Ovary (tissue), 3 donors: ENCODE measurements around the gene TMCC2.

Experiments used
- CTCF ChIP-seq, 3 donors: fragments of 450-650 bp in 2 of 3; fragments of 200-600 bp in 1 of 3; IDR thresholded peaks; one replicate each; pipeline versions ENCODE4 v1.5.1 to v1.8.0; 2016 to 2022; ENCODE audit warnings: antibody characterized with exemption in 3 of 3, mild to moderate bottlenecking in 1 of 3
- POLR2A ChIP-seq: fragments of 450-650 bp; IDR thresholded peaks from one replicate; pipeline ENCODE4 v1.6.1; 2017; ENCODE audit warnings: antibody characterized with exemption, mild to moderate bottlenecking, moderate library complexity
- donor health status: DM: no; HTN: no; CAD: no.

- TF ChIP-seq CTCF (IDR thresholded peaks at IDR 0.05) (no peak), POLR2A (no peak)
These were observed 4.5 kb downstream of the TMCC2 start for GRCh38 chr1:205232127-205232820.
